Effector CD4-positive, alpha-beta T cell (primary cell): ENCODE measurements around the gene PHAF1.

ENCODE experiments used
- DNase-seq: peaks from one replicate; pipeline ENCODE4 v3.0.0-alpha.2; 2020

The PHAF1 gene

DNA sequence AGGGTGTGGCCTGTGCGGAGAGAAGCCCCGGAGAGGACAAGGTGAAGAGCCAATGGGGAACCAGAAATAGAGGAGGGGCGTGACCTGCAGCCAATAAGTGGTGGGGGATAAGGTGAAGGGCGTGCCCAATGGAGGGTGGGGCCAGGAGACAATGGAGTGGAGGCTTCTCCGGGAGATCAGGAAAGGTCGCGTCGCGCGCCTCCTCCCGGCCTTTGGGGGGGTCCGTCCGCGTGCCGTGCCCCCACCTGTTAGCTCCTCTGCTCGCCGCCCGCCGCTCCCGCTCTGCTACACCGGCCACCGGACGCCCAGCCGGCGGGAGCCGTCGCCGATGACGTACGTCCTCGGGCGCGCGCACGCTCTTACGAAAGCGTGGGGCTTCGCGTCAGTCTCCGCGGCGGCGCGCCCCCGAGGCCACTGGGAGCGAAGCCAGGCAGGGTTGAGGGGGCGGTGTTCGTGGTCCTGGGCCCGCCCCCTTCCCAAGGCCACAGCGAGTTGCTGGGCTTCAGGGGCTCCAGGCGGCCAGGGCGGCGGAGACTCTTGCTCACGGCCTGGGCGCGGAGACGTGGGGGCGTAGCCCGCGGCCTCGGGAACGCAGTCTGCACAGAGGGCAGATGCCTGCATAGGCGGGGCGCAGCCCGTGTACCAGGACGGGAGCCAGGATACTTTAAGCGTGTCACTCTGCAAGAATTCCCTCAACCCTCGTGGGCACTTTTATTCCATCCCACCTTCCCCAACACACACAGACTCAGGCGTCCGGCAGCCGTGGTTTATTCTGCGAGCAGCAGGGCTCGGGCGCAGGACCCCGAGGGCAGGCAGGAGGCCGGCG lies 74.1 kb downstream of the PHAF1 start, which contains the start of gene MATCAP1:
Gene MATCAP1 (minus strand): TSS at position 337 of the 826 bp plus-strand sequence. CDS start 3,353 bp downstream, outside the sequence.
- peak; percentile 89 for DNase-seq

GRCh38 chr16:67184453-67184994 lies 74.8 kb downstream of the PHAF1 start:
- no peak for DNase-seq

DNA sequence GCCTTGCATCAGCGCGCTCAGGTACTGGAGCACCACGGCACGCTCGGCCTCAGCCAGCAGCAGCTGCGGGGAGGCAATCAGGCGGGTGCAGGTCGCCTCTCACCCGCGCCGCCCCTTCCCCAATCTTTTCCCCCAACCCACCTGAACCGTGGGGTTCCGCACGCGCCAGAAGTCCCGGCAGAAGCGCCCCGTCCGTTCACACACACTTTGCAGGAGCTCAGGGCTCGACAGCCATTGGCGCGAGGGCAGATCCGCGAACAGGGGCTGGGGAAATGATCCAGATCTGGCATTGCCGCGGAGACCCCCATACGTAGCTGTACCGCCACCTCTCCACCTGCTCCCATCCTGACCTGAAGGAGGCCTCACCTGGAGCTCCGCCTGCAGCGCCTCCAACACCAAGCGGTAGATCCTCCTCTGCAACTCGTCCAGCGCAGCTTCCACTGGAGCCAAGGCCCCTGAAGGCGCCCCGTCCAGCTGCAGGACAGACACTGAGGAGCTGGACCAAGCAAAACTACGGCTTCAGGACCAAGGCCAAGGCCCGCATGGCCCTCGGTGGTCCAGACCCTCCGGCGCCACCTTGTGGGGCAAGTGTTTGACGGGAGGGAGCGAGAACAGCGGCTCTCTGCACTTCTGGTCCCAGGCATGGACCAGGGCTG lies 75.4 kb downstream of the PHAF1 start:
- DNase-seq: peak; percentile 82

DNA sequence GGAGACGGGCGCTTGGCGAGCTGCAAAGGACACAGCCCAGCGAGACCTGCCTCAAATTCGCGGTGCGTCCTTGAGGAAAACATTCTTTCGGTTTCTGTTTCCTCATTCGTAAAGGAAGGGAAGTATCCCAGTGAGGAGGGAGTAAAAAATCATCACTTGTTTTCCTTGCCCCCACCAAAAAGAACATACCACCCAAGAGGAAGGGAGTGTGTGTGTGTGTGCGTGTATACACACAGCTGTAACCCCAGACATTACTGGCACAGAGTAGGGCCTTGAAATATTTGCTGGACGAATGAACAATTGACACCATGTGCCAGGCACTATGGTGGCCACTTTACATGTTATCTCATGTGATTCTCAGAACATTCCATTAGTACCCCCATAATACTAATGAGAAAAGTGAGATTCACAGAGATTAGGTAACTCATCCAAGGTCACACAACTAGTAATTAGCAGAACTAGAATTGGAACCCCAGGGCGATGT lies 76.0 kb downstream of the PHAF1 start:
- DNase-seq: no peak

GRCh38 chr16:67186550-67186950 lies 76.8 kb downstream of the PHAF1 start:
- no peak for DNase-seq

- no peak for DNase-seq
Measured at GRCh38 chr16:67187175-67187890, 77.6 kb downstream of the PHAF1 start.

DNA sequence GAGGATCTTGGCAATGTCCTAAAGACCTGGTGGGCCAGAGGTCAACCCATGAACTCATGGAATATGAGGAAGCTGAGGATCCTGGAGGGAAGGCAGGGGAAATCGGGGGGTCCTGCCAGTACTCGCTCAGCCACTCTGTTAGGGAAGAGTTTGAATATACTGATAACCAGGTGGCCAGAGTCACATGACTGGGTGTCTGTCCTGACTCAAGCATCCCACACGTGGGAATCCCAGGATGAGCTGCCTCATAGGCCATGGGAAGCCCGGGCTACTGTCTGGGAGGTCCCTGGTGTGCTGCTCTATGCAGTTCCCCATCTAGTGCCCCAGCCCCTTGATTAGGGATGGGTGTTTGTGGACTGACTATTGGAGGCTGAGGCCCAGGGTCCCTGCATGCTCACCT lies 78.6 kb downstream of the PHAF1 start:
- DNase-seq: no peak

- DNase-seq: no peak
Measured at GRCh38 chr16:67188798-67189197, 79.1 kb downstream of the PHAF1 start.

DNA sequence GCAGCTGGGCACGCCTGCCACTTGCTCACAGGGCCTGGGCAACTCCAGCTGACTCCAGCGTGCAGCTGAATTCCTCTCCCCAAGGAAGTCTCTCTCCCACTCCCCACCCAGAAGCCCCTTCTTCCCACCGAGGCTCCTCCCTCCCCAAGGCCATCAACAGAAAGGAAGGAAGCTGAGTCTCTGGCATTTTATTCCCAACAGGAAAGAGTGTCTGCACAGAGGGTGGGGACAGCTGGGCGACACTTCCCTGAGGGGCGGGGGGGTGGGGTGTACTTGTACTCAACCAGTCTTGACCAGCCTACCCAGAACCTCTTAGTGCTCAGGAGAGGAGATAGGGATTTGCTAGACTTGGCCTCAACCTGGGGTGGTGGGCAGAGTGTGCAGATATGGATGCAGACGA lies 80.3 kb downstream of the PHAF1 start, which contains the start of gene EXOC3L1:
Gene EXOC3L1 (minus strand): TSS at position 96 of the 400 bp plus-strand sequence. CDS start 460 bp downstream, outside the sequence.
- DNase-seq: no peak

- DNase-seq: no peak
Measured at GRCh38 chr16:67190448-67191399, 81.0 kb downstream of the PHAF1 start.

GRCh38 chr16:67191411-67191994 lies 81.8 kb downstream of the PHAF1 start:
- DNase-seq: no peak

DNA sequence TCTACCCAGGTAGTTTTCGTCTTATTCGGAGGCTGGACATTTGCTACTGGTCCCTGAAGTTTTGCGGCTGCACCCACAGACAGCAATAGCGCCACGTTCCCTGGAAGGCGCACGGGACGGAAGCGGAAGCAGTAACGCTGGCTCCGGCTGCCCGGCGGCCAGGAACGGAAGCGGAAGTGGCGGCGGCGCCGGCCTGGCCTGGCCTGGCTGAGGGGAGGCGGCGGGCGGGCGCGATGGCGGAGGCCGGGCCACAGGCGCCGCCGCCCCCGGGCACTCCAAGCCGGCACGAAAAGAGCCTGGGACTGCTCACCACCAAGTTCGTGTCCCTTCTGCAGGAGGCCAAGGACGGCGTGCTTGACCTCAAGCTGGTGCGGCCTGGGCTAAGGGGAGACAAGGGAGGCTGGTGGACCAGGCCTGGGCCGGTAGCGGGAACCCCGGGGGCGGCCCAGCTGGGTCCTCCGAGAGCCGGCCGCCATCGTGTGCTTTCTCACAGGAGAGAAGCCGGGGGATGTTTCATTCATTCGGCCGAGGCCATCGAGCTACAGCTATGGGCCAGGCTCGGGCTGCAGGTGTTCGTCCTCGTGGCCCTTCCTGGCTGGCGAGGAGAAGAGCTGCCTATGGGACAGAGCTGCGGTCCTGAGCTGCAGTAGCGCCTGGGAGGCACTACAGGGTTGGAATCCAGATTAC lies 82.4 kb downstream of the PHAF1 start, which contains the start of gene E2F4:
Gene E2F4 (plus strand): TSS at position 161 of the 687 bp plus-strand sequence. CDS start 73 bp downstream, at position 234.
- peak; percentile 80 for DNase-seq

DNA sequence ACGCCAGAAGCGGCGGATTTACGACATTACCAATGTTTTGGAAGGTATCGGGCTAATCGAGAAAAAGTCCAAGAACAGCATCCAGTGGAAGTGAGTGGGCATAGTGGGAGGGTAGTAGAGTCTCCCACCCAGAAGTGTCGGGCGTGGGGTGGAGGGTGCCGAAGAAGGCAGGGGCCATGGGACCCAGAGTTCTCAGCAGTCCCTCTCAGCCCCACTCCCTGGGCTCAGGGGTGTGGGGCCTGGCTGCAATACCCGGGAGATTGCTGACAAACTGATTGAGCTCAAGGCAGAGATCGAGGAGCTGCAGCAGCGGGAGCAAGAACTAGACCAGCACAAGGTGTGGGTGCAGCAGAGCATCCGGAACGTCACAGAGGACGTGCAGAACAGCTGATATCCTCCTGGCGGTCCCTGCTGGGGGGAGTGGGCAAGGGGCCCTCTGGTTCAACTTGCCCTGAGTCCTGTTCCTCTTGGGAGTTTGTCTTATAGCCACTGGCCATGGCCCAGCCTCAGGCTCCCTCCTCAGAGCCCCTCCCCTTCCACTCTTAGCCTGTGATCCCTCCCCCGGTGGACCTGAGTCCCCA lies 83.1 kb downstream of the PHAF1 start:
- DNase-seq: no peak

GRCh38 chr16:67193536-67193935 lies 83.8 kb downstream of the PHAF1 start:
- no peak for DNase-seq

GRCh38 chr16:67194260-67194659 lies 84.5 kb downstream of the PHAF1 start:
- no peak for DNase-seq

DNA sequence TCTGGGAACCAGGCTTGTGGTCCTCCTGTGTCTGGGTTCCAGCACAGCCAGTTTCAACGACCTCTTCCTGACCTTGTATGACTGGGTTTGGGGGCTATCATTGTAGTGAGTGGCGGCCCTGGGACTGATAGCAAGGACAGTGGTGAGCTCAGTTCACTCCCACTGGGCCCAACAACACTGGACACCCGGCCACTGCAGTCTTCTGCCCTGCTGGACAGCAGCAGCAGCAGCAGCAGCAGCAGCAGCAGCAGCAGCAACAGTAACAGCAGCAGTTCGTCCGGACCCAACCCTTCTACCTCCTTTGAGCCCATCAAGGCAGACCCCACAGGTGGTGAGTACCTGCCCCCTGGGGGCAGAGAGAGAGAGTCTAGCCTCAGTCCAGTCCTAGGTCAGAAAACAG lies 85.9 kb downstream of the PHAF1 start:
- no peak for DNase-seq

DNA sequence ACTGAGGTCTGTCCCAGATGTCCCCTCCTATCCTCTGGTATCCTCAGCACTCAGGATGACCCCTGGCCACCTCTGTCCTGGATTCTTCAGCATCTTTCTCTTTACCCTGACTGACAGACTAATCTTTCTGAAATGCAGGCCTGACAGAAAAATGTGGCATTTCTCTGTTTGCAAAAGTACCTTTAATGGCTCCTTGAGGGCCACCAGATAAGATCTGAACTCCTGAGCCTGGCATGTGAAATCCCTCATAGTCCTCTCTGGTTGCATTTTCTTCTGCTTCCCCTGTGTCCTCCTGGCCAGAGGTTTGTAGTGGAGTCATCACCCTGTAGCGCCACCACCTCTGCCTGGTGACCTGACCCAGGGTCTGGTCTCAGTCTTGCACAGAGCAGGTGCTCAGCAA lies 87.1 kb downstream of the PHAF1 start:
- DNase-seq: no peak

- DNase-seq: no peak
Measured at GRCh38 chr16:67197704-67198103, 88.0 kb downstream of the PHAF1 start.
